ENCODE measurements around the gene MANSC1. TPM values are rescaled to one million over a fixed set of nuclear protein-coding genes. Genes with fewer than 3 reads are reported as not detected.

Gene MANSC1
- total RNA-seq, 1 donor from 2014 or later, result 2.4 TPM

Small RNA genes within 50 kb of the gene (small RNA-seq; reads per million reads assigned to genes)
- not detected for gene RNU6-318P

Other genes with a start within 250 kb of the MANSC1 start
- gene LRP6, start 83.2 kb downstream of the MANSC1 start, total RNA-seq, result 68.5 TPM
- gene BORCS5, start 6.8 kb upstream of the MANSC1 start, total RNA-seq, result 19.2 TPM
- 9.8 TPM for gene DUSP16, start 212.6 kb upstream of the MANSC1 start, total RNA-seq